Nephron (organoid): ENCODE results near the gene UBE3B.

Experiments used
- H3K27ac Mint-ChIP-seq, 3 experiments: 2 replicates each; pipeline ENCODE4 v1.8.0; 2020; ENCODE audit warnings: mixed read lengths in 3 of 3, mild to moderate bottlenecking in 2 of 3, moderate library complexity in 1 of 3
- H3K27me3 Mint-ChIP-seq: 2 replicates; pipeline ENCODE4 v1.8.0; 2021; ENCODE audit warnings: low read depth, mild to moderate bottlenecking, moderate library complexity, mixed read lengths
- H3K36me3 Mint-ChIP-seq: 2 replicates; pipeline ENCODE4 v1.8.0; 2020; ENCODE audit warnings: low read depth, mixed read lengths
- H3K4me1 Mint-ChIP-seq: 2 replicates; pipeline ENCODE4 v1.8.0; 2020; ENCODE audit warnings: mixed read lengths
- H3K4me3 Mint-ChIP-seq, 3 experiments: 2 replicates each; pipeline ENCODE4 v1.8.0; 2020; ENCODE audit warnings: mild to moderate bottlenecking in 3 of 3, mixed read lengths in 3 of 3, moderate library complexity in 2 of 3
- H3K9me3 Mint-ChIP-seq: 2 replicates; pipeline ENCODE4 v1.8.0; 2020; ENCODE audit warnings: mixed read lengths
- CTCF ChIP-seq, 3 experiments: fragments of 200-600 bp; sonication (generic); IDR thresholded peaks; one replicate each; pipeline ENCODE4 v1.5.0; 2021; ENCODE audit warnings: antibody characterized with exemption in 3 of 3; ENCODE audit not compliant: unreplicated experiment in 3 of 3

The UBE3B gene

GRCh38 chr12:109583733-109584132 is 106.3 kb downstream of the UBE3B start:
- Mint-ChIP-seq H3K9me3 (no peaks in the 10 kb centered on the region), H3K4me3 (no peak overlapping the region), H3K27ac (no peak overlapping the region), H3K27me3 (no peaks in the 10 kb centered on the region), H3K36me3 (peaks cover 42% of the 10 kb centered on the region), H3K4me1 (peaks cover 6% of the 10 kb centered on the region)
- TF ChIP-seq CTCF (IDR thresholded peaks at IDR 0.05; ENCODE audit: unreplicated experiment in 3 of 3): no peak
